ENCODE results near the gene ZNF488.
"Not testable (repeated sequence)": the region's sequence is repeated elsewhere in the genome, so short reads cannot be mapped to it uniquely, and the experiment has no call there.

The ZNF488 gene

DNA sequence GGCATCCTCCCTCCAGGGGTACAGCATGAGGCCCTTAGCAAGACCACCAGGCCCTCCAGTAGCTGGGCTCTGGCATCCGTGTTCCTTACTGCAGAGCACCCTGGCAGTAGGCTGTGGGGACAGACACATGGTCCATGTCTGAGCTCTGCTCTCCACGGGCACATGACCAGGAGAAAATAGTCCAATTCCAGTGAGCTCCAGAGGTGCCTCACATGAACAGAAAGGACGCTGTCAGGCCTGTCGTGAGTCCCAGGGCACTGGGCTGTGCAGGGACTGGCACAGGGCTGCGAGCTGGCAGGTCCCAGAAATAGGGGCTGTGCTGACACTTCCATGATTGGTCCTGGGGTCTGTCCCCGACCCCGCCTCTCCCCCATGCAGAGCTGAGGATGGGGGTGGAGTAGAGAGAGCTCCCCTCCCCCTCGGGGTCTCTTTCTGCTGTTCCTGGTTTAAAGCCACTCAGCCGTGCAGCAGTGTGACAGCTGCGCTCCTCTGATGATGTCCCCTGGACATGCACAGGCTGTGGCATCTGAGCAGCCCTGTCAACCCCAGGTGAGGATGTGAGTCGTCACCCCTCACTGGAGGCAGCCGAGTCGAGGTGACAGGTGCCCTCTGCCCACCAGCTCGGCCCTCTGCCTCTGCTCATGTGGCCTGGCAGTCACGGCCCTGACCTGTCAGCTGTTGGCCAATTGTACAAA is 25.2 kb upstream of the ZNF488 start:
- no peak for DNase-seq

DNA sequence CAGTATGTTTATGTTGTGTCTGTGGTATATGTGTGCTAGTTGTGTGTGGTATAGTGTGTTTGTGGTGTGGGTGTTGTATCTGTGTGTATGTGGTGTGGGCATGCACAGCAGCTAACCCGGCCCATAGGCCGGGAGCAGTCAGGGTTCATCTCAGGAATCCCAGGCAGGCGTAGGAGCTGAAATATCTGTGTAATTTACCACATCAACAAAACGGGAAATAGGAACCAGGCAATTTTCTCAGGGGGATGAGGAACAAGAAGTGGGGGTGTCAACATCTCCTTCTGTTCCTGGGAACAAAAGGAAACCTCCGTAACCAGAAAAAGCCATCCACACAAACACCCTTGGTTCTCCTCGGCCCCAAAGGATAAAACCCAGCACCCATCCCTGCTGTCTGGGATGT is 24.5 kb upstream of the ZNF488 start:
- no peak for DNase-seq

DNA sequence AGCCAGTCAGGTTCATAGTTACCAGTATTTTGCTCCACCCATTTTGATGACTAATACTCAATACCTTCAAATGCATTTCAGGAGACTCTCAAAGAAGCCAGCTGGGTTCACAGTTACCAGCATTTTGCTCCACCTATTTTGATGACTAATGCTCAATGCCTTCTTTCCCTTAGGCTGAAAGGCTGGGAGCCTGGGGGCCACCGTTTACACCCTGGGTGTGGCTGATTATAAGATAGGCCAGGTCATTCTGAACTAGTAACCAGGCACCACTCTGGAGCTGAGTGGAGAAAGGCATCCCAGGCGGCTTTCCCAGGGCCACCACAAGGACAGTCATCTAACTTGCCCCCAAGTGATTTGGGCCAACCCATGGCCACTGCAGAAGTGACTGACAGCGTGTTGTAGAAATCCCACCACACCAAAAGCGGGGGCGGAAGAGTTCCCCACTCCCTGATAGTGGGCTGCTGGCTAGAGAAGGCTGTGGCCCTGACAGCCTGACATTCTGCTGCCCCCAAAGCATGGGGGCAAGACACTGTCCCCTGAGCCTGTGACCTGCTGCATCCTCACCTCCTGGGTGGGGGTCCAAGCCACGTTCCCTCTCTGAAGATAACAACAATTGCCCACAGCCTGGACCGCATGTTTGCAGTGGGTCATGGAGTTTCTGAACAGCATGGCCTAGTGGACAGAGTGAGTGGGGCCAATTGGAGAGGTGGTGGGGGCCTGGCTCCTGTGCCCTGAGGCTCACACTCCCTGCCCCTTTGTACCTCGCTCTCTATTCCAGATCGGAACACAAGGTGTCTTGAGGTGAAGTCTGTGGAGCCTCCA is 23.0 kb upstream of the ZNF488 start:
- no peak for DNase-seq

DNA sequence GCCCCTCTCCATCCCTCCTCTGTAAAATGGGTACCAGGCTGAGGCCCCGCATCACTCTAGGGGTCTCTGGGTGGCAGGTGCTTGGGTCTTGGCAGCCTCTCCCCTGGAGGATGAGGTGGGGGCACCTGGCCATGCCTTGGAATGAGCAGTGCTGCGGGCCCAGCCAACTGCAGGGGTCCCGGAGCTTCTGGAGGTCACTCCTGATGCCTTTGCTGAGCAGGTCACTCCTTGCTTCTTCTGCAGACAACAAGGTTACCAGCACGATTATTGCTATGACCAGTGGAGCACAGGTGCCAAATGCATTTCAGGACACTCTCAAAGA is 22.4 kb upstream of the ZNF488 start:
- no peak for DNase-seq

DNA sequence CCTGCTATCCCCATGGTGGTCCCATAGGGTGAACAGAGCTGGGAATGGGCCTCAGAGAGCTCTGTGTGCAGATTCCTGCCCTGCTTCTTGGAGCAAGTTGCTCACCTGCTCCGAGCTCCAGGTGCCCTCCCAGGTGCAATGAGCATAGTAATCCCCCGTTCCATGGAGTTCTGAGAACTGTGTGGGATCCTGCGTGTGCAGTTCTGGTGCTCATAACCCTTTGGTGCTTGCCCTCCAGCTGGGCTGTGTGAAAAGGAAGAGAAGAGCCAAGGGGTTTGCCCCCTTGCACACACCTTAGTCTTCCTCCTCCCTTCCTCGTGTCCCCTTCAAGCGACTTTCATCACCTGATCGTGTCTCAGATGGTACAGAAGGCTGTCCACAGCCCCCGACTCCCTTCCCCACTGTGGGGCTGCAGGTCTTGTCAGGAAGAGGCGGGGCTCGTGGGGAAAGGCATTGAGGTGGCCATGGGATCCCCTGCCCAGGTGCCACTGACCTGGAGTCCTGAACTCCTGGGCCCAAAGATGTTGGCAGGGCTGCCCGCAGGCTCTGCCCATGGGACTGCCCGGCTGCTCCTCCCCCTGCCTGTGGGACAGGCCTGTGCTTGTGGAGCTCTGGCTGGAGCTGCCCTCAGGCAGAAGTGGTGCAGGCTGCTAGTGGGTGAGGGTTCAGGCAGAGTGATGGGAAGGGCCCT is 21.9 kb upstream of the ZNF488 start:
- no peak for DNase-seq

DNA sequence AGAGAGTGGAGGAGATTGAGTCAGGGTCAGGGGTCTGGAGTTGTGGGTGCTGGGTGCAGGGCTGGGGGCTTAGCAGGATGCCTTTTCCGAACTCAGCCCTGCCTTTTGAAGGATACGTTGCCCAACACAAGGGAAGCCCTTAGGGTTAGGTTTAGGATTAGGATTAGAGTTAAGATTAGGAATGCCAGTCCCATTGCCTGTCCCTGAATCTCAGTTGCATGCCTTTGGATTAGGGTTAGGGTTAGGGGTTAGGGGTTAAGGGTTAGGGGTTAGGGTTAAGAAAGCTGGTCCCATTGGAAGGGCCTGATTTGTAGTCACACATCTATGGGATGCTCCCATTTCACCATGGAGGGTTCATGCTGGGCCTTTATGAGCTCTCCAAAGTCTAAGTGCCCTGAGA is 20.8 kb upstream of the ZNF488 start:
- DNase-seq, result no peak

DNA sequence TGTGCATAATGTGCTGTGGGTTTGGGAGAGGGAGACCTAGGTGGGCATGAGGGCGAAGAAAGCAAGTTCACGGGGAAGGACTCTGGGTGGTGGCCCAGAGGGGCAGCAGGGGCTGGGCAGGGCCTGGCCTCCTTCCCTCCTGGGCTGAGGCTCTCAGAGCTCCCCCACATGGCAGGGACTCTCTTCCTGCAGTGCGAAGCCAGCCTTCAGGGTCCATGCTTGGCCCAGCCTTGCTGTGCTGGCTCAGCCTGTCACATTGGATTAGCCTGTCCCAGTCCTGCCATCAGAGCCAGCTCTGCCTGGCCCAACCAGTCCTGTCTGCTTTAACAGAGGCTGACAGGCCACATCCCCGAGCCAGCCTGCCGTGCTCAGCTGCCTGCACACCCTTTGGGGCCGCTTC is 20.4 kb upstream of the ZNF488 start:
- no peak for DNase-seq

DNA sequence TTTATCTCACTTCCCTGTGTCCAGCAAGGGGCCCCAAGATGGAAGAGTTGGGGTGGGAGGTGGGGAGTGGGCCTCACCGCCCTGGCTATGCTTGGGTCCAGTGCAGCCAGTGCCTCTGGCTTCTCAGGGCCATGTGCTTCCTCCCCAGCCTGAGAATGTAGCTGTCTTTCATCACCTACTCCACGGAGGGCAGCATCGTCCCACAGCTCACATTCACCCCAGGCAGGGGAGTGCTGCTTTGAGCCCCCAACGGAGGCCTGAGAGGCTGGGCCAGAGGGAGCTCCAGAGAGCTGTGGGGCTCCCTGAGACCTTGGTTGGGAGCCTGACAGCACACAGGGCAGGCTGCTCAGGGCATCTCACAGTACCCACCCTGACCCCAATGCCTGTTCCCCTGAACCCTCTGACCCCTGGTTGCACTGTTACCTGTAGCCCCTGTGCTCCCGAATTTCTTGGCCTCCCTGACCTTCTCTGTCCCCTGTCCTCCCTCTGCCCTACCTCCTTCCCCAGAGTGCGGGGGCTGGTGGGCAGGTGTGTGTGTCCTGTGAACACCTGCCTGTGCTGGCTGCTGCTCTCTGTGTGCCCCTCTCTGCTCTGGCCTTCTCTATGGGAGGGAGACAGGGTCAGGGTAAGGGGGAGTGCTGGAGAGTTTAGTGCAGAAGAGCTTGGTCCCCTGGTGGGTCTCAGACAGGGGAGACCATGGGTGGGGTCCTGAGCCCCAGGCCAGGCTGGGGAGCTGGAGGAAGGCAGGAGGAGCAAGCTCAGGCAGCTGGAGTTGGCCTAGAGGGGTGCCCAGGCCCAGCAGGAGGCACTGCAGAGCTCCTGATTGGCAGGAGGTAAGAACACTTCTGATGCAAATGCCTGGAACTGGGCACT is 19.6 kb upstream of the ZNF488 start:
- DNase-seq, result no peak

DNA sequence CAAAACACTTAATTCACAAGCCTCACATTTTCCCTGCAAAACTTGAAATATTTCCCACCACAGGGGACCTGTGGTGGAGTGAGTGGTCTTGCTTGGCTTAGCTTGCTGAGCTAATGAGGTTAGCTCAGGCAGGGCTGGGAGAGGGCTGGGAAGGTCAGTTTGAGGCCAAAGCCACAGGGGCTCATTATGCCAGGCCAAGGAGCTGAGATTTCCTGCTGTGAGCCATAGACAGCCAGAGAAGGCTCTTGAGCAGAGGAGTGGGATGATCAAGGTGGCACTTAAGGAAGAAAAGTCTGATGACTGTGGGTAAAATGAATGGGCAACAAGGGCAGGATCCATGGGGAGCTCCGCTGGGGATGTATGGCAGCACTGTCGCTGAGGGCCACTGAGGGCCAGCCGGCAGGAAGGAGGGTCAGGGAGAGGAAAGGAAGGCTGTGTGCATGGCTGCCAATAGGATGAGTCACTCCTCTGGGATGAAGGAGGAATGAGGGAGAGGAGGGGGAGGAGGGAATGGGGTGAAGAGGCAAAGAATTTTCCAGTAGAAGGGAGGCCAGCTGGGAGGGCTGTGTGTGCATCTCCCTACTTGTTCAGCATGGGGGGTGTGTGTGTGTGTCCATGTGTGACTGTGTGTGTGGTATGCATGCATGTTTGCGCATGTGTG is 18.7 kb upstream of the ZNF488 start:
- DNase-seq, result no peak

DNA sequence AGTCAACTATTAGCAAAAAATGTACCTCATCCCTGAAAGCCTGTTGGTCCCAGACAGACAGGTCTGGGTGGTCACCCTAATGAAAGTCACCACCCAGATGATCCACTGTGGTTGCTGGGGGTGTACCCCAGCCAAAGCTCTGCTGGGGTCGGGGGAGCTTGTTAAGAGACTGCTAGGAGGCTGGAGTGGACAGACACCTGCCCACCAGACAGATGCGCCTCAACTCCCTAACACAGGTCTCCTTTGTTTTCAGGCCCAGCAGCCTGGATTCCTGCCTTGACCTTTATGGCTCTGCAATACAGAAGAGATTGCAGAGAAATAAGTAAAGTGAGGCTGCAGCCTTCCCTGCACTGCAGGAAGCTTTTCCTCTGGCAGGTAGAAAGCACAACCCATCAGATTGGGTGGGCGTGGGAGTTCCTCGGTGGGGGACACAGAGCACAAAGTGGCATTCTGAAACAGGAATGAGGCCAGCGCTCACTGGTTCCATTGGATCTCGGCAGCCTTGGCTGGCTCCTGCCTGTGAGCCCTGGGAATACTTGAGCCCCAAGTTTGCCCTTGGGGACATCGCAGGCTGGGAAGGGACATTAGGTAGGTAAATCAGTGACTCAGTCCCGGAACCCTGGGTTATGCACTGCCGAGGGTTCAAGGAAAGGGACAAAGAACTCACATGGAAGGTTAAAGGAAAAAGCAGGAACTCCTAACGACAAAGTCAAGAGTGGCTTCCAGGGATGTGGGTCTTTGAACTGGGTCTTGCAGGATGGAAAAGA is 18.0 kb upstream of the ZNF488 start:
- DNase-seq, result no peak

DNA sequence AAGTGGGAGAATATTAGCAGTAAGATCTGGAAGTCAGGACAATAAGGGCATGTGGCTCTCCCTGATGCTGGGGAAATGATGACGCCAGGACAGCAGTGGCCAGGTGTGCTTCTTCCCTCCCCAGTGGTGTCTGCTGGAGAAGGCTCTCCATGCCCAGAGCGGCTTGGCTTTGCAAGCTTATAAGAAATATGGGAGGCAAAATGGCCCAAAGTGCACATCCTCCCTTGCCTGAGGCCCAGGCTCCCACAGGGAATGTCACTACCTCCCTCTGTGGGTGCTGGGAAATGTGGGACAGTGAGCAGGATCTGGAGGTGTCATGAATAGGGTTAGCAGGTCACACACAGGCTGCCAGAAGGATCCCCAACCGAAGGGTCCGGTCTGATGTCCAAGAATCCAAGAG is 17.1 kb upstream of the ZNF488 start:
- DNase-seq, result no peak

DNA sequence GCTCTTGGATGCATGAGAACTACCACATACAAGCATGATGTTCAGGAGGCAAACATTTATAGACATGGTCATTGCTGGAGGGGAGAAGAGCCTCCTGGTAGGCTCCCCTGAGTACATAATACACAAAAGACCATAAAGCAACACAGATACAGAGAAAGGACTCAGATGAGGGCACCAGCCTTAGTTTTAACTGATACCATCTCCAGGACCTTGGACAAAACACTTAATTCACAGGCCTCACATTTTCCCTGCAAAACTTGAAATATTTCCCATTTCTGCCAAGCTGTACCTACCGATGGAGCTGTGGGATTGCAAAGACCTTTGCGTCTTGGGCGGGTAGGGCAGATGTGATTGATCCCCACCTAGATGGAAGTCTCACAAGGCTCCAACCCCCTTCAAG is 16.7 kb upstream of the ZNF488 start:
- DNase-seq, result no peak

DNA sequence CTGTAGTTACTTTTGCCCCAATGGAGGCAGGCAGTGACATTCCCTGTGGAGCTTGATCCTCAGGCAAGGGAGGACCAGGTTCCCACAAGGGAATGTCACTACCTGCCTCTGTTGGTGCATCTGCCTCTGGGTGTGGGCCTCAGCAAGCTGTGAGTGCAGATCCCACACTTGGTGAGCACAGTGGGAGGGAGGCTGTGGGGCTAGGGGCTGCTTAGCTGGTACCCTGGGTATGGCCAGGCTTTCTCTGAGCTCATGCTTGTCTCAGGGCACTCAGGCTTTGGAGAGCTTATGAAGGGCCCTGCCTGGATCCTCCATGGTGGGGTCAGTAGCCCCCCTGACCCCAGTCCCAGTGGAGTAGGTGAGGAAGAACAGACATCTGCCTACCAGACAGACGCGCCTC is 16.2 kb upstream of the ZNF488 start:
- DNase-seq, result no peak

DNA sequence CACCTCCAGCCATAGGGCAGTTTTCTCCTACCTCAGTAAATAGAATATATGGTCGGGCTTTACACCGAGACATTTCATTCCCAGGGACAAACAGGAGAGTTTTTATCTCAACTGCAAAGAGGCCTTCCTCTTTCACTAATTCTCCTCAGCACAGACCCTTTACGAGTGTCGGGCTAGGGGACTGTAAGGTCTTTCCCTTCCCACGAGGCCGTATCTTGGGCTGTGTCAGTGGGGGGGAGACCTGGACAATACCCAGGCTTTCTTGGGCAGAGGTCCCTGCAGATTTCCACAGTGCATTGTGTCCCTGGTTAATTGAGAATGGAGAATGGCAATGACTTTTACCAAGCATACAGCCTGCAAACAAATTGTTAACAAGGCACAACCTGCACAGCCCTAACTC is 13.2 kb upstream of the ZNF488 start:
- DNase-seq, result no peak

DNA sequence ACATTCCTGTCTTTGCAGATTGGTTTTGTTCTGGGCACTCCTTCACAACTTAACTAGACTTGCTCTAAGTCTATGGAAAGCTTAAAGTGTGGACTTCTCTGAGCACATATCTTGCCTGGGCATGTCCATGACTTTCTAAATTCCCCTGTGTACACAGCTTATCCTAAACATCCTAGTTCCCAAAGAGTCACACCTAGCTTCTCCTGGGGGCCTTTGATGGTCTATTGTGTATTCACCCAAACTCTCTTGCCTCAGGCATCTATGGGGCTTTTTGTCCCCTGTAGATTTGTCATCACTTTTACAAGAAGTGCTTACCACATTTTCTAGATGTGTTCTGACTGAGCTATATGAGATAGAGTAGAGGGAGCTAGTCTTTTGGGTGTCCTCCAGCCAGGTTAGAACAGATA is 12.2 kb upstream of the ZNF488 start:
- DNase-seq, result no peak

DNA sequence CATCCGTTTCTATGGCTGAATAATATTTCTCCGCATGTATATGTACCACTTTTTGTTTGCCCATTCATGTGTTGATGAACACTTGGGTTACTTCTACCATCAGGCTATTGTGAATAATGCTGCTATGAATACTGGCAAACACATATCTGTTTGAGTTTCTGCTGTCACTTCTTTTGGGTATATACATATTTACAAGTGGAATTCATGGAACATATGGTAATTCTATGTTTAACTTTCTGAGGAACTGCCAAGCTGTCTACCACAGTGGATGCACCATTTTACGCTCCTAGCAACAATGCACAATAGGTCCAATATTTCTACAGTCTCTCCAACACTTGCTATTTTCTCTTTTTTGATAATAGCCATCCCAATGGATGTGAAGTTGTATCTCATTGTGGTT is 5.5 kb upstream of the ZNF488 start:
- DNase-seq, result no peak

DNA sequence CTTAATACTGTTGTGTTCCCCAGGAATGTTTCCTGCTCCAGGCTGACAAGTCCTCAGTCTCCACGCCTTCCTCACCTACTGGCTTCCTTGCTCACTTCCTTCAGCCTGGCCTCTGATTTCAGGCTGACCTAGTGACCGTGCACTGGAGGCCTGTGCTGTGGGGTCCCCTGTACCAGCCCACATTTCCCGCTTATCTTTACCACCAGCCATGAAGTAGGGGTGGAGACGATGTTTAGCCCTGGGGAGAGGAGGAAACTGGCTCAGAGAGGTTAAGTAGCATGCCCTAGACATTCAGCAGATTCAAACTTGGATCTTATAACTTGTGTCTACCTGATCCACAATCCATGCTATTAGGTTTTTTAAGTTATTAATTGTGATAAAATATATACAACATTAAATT is 4.8 kb upstream of the ZNF488 start:
- no peak for DNase-seq

DNA sequence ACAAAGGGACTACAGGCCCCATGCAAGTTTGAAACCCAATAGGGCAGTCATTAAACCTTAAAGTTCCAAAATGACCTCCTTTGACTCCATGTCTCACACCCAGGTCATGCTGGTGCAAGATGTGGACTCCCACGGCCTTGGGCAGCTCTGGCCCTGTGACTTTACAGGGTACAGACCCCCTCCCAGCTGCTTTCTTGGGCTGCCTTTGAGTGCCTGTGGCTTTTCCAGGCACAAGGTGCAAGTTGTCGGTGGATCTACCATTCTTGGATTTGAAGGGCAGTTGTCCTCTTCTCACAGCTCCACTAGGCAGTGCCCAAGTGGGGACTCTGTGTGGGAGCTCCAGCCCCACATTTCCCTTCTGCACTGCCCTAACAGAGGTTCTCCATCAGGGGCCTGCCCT is 2.0 kb upstream of the ZNF488 start:
- DNase-seq, result not testable (repeated sequence)

DNA sequence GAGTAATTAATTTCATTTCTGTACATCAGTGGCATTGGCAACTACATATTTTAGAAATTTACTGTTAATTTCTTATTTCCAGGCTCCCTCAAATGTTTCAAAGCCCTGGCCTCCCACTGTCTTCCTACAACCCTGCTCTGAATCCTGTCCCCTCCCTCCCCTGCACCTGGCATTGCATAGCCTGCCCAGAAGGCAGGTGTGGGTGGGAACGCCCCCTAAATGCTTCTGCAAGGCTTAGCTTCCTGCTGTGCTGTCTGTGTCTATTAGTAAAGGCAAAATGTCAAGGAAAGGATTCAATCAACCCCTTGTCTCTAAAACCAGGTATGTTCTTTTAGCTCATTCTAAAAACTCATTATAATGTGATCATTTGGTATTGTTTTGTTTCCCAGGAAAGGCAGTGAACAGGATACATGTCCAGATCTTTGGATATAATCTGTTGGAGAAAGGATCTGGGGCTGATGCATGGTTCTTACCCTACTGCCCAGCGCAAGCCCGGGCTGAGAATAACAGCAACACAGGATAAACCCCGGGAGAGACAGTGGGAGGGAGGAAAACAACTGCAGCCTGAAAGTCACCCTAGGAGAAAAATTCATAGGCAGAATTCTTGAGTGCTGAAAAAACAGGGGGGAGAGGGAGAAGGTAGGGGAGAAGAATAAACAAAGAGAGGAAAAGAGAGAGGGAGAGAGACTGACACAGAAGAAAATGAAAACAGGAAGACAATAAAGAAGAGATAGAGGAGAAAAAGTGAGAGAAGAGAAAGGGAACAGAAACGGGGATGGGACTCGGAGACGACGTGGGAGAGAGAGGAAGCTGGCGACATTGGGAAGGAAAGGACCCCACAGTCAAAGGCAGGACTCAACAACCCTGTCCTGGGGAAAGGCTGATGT is 589 bp downstream of the ZNF488 start:
- no peak for DNase-seq
